ENCODE data around the gene MS4A4E. TPM values are rescaled to one million over a fixed set of nuclear protein-coding genes. Genes with fewer than 3 reads are reported as not detected.
"Not testable (repeated sequence)": the region's sequence is repeated elsewhere in the genome, so short reads cannot be mapped to it uniquely, and the experiment has no call there.

The MS4A4E gene
- polyA plus RNA-seq, 1 donor = 0.85 TPM

DNA sequence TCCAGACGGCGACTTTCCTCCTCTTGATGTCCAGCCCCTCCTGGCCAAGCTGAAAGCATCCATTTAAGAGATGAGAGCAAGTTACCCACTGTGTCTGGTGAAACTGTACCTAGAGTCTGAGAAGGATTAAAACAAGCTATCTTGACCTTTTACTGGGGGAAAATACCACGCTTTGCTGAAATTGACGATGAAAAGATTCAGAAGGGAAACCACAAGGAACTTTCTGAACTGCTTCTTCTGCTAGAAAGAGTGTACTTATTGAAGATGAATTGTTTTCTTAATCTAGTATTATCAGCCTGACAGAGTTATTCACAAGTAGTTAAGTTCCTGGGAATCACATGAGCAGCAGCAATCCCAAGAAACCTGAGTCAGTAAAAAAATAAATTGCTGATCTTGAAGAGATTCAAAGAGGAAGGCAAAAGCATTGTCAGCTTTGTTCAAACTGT, 47.0 kb downstream of the MS4A4E start:
- peaks cover 15% of the 10 kb centered on the region for H3K4me1 ChIP-seq (ENCODE audit: control insufficient read depth, insufficient read depth, low read length)
- no CpG with 5 or more reads among the region's 4 CpGs for WGBS (ENCODE audit: insufficient coverage, low lambda C conversion rate)
- no peaks in the 10 kb centered on the region for H3K9me3 ChIP-seq (ENCODE audit: control insufficient read depth, low read depth, low read length)
- peak overlapping the region; percentile 85 for H3K27ac ChIP-seq (ENCODE audit: low read length)
- H3K36me3 ChIP-seq (ENCODE audit: control insufficient read depth, insufficient read depth, low read length) = no peaks in the 10 kb centered on the region
- DNase-seq = peak in 1 of 2 donors; percentile 55
- no peak overlapping the region for H3K4me3 ChIP-seq (ENCODE audit: low read length)
- no peaks in the 10 kb centered on the region for H3K27me3 ChIP-seq (ENCODE audit: control insufficient read depth, insufficient read depth, low read length)

GRCh38 chr11:60194511-60194910, 48.4 kb downstream of the MS4A4E start:
- Histone ChIP-seq H3K27ac (ENCODE audit: low read length) (peak overlapping the region; percentile 47), H3K4me3 (ENCODE audit: low read length) (no peak overlapping the region), H3K9me3 (ENCODE audit: control insufficient read depth, low read depth, low read length) (no peaks in the 10 kb centered on the region), H3K4me1 (ENCODE audit: control insufficient read depth, insufficient read depth, low read length) (peaks cover 15% of the 10 kb centered on the region), H3K27me3 (ENCODE audit: control insufficient read depth, insufficient read depth, low read length) (no peaks in the 10 kb centered on the region), H3K36me3 (ENCODE audit: control insufficient read depth, insufficient read depth, low read length) (no peaks in the 10 kb centered on the region)
- WGBS (ENCODE audit: insufficient coverage, low lambda C conversion rate) = 100% methylated on average over 2 of the region's 3 CpGs
- DNase-seq = no peak

- Histone ChIP-seq H3K27ac (ENCODE audit: low read length) (peak overlapping the region; percentile 68), H3K4me1 (ENCODE audit: control insufficient read depth, insufficient read depth, low read length) (peaks cover 15% of the 10 kb centered on the region), H3K4me3 (ENCODE audit: low read length) (no peak overlapping the region), H3K9me3 (ENCODE audit: control insufficient read depth, low read depth, low read length) (no peaks in the 10 kb centered on the region), H3K36me3 (ENCODE audit: control insufficient read depth, insufficient read depth, low read length) (no peaks in the 10 kb centered on the region), H3K27me3 (ENCODE audit: control insufficient read depth, insufficient read depth, low read length) (no peaks in the 10 kb centered on the region)
- peak; percentile 52 to 73 for DNase-seq
- no CpG with 5 or more reads among the region's 1 CpG for WGBS (ENCODE audit: insufficient coverage, low lambda C conversion rate)
These were observed 49.1 kb downstream of the MS4A4E start for GRCh38 chr11:60193687-60194433.

- H3K4me1 ChIP-seq (ENCODE audit: control insufficient read depth, insufficient read depth, low read length) = peaks cover 15% of the 10 kb centered on the region
- not testable (repeated sequence) for H3K9me3 ChIP-seq (ENCODE audit: control insufficient read depth, low read depth, low read length); H3K4me3 ChIP-seq (ENCODE audit: low read length); H3K27ac ChIP-seq (ENCODE audit: low read length); H3K27me3 ChIP-seq (ENCODE audit: control insufficient read depth, insufficient read depth, low read length); DNase-seq; H3K36me3 ChIP-seq (ENCODE audit: control insufficient read depth, insufficient read depth, low read length)
- WGBS (ENCODE audit: insufficient coverage, low lambda C conversion rate) = 100% methylated on average over 1 of the region's 4 CpGs
These were observed 50.4 kb downstream of the MS4A4E start for GRCh38 chr11:60192564-60192963.

DNA sequence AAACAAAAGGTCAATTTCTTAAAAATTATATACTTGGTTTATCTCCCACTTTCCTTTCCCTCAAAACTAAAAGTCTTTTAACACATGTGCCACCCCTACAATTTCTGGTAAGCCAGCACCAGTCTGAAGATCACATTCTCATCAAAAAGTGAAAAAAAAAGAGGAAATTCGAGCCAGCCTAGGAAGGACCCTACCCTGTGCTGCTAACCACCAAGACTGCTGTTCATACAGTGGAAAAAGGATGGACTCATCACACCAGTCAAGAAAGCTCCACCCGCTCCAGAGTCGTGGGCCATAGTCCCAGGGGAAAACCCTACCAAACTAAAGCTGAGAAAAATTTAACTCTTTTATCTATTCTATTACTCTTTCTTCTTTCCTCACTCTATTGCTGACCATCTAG, 54.5 kb downstream of the MS4A4E start:
- H3K27me3 ChIP-seq (ENCODE audit: control insufficient read depth, insufficient read depth, low read length); H3K9me3 ChIP-seq (ENCODE audit: control insufficient read depth, low read depth, low read length); H3K4me3 ChIP-seq (ENCODE audit: low read length); H3K27ac ChIP-seq (ENCODE audit: low read length); DNase-seq; H3K36me3 ChIP-seq (ENCODE audit: control insufficient read depth, insufficient read depth, low read length): not testable (repeated sequence)
- WGBS (ENCODE audit: insufficient coverage, low lambda C conversion rate) = 0% methylated on average over 1 of the region's 3 CpGs
- peaks cover 29% of the 10 kb centered on the region for H3K4me1 ChIP-seq (ENCODE audit: control insufficient read depth, insufficient read depth, low read length)

DNA sequence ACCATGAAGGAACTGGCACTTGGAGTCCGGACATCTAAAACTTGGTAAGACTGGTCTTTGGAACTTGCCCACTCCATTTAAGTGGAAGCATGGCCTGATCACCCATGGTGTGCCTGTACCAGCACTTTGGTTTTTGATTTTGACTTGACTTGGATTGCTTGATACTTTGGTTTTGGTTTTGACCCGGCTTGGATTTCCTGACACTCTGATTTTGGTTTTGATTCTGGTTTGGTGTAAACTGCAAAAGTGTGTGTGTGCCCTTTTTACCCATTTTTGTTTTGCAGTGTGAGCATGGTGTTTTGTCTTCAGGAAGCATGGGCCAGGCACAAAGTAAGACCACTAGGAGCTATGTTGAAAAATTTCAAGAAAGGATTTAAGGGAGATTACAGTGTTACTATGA, 56.8 kb downstream of the MS4A4E start:
- not testable (repeated sequence) for H3K36me3 ChIP-seq (ENCODE audit: control insufficient read depth, insufficient read depth, low read length); H3K4me3 ChIP-seq (ENCODE audit: low read length); DNase-seq; H3K27me3 ChIP-seq (ENCODE audit: control insufficient read depth, insufficient read depth, low read length); H3K9me3 ChIP-seq (ENCODE audit: control insufficient read depth, low read depth, low read length)
- no CpG with 5 or more reads among the region's 2 CpGs for WGBS (ENCODE audit: insufficient coverage, low lambda C conversion rate)
- H3K27ac ChIP-seq (ENCODE audit: low read length) = peak overlapping the region; percentile 47
- H3K4me1 ChIP-seq (ENCODE audit: control insufficient read depth, insufficient read depth, low read length) = peaks cover 34% of the 10 kb centered on the region

GRCh38 chr11:60185512-60185827, 57.5 kb downstream of the MS4A4E start:
- not testable (repeated sequence) for H3K27me3 ChIP-seq (ENCODE audit: control insufficient read depth, insufficient read depth, low read length); H3K9me3 ChIP-seq (ENCODE audit: control insufficient read depth, low read depth, low read length); H3K36me3 ChIP-seq (ENCODE audit: control insufficient read depth, insufficient read depth, low read length); H3K4me3 ChIP-seq (ENCODE audit: low read length); DNase-seq
- Histone ChIP-seq H3K27ac (ENCODE audit: low read length) (peak overlapping the region; percentile 70), H3K4me1 (ENCODE audit: control insufficient read depth, insufficient read depth, low read length) (peaks cover 34% of the 10 kb centered on the region)
- no CpG with 5 or more reads among the region's 2 CpGs for whole genome bisulfite sequencing (ENCODE audit: insufficient coverage, low lambda C conversion rate)

DNA sequence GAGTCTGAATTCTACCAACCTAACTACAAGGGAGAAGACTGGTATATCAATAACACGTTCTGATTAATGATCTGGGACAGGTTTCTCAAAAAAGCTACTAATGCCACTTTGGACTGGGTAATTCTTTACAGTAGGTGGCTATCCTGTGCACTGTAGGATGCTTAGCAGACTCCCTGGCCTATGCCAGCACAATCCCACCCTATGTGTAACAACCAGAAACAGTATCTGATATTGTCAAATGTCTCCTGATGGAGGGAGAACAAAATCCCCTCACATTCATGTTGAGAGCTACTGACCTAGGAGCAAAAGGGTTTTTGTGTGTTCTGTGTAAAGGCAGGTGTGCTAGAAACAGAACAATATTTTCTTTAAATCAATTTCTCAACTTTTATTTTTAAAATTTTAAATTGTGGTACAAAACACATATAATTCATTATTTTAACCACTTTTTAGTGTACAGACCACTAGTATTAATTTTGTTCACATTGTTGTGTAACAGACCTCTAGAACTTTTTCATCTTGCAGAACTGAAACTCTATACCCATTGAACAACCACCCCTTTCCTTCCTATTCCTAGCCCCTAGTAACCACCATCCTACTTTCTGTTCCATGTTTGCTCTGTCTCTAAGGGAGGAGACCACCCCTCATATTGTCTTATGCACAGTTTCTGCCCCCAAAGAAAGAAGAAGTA, 58.0 kb downstream of the MS4A4E start:
- peak overlapping the region; percentile 70 for H3K27ac ChIP-seq (ENCODE audit: low read length)
- no peak overlapping the region for H3K4me3 ChIP-seq (ENCODE audit: low read length)
- no peaks in the 10 kb centered on the region for H3K36me3 ChIP-seq (ENCODE audit: control insufficient read depth, insufficient read depth, low read length)
- peaks cover 34% of the 10 kb centered on the region for H3K4me1 ChIP-seq (ENCODE audit: control insufficient read depth, insufficient read depth, low read length)
- peaks cover 4% of the 10 kb centered on the region for H3K9me3 ChIP-seq (ENCODE audit: control insufficient read depth, low read depth, low read length)
- H3K27me3 ChIP-seq (ENCODE audit: control insufficient read depth, insufficient read depth, low read length) = no peaks in the 10 kb centered on the region
- DNase-seq = peak in 1 of 2 donors; percentile 26
- WGBS (ENCODE audit: insufficient coverage, low lambda C conversion rate) = no CpG with 5 or more reads among the region's 1 CpG

GRCh38 chr11:60183591-60184205, 59.2 kb downstream of the MS4A4E start:
- no CpG with 5 or more reads among the region's 2 CpGs for WGBS (ENCODE audit: insufficient coverage, low lambda C conversion rate)
- peak overlapping the region; percentile 70 for H3K27ac ChIP-seq (ENCODE audit: low read length)
- H3K27me3 ChIP-seq (ENCODE audit: control insufficient read depth, insufficient read depth, low read length) = no peaks in the 10 kb centered on the region
- H3K36me3 ChIP-seq (ENCODE audit: control insufficient read depth, insufficient read depth, low read length) = no peaks in the 10 kb centered on the region
- no peak overlapping the region for H3K4me3 ChIP-seq (ENCODE audit: low read length)
- H3K9me3 ChIP-seq (ENCODE audit: control insufficient read depth, low read depth, low read length) = peaks cover 4% of the 10 kb centered on the region
- DNase-seq = peak in 1 of 2 donors; percentile 61
- peaks cover 34% of the 10 kb centered on the region for H3K4me1 ChIP-seq (ENCODE audit: control insufficient read depth, insufficient read depth, low read length)

DNA sequence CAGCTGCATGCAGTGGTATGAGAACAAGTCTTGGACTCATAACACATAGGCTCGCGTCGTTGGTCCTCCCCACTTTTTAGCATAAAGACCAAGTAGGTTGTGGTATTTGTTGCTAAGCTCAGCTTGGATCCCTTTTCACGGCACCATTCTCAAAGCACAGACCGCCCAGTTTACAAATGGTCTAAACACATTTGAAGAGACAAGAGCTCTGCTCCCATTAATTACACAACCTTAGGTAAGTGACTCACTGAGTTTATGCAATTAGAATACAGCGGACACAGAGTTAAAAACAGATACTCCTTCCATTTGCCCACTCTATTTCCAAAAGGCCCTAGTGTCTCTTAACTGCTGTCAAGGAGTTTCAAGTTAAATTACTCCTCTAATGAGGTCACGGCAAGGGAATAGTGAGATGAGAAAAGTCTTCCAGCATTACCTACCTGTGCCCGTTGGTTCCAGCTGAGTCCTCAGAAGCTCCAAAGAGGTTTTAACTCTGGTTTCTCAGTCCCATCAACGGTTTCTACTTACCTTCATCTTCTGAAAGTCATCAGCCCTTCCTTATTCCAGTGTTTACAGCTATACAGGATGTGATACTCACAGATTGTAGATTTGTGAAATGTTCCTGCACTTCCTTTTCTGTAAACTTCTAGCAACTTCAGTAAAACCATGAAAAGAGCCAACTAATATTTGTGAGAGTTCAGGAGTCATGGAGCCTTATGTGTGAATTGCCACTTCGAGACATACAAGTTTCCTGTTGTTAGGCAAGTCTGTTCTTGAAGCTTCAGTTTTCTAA, 60.2 kb downstream of the MS4A4E start, which contains the start of gene MS4A6A:
Gene MS4A6A, minus strand, starts transcription at position 543 of the 790 bp plus-strand sequence. CDS start 1,356 bp downstream, outside the sequence.
- WGBS (ENCODE audit: insufficient coverage, low lambda C conversion rate) = no CpG with 5 or more reads among the region's 10 CpGs
- H3K36me3 ChIP-seq (ENCODE audit: control insufficient read depth, insufficient read depth, low read length) = no peaks in the 10 kb centered on the region
- no peak for DNase-seq
- peak within 1 kb of the TSS; percentile 70 for H3K27ac ChIP-seq (ENCODE audit: low read length)
- peaks cover 4% of the 10 kb centered on the region for H3K9me3 ChIP-seq (ENCODE audit: control insufficient read depth, low read depth, low read length)
- peak within 1 kb of the TSS; percentile 1 for H3K4me3 ChIP-seq (ENCODE audit: low read length)
- no peaks in the 10 kb centered on the region for H3K27me3 ChIP-seq (ENCODE audit: control insufficient read depth, insufficient read depth, low read length)
- peaks cover 34% of the 10 kb centered on the region for H3K4me1 ChIP-seq (ENCODE audit: control insufficient read depth, insufficient read depth, low read length)
